HG02571 (cell line): Measurements from ENCODE around the gene LTA4H.
"Not testable (repeated sequence)": the region's sequence is repeated elsewhere in the genome, so short reads cannot be mapped to it uniquely, and the experiment has no call there.

Experiments used
- ATAC-seq: cut with Tn5 transposase; IDR thresholded peaks from one replicate; pipeline ENCODE4 v1.9.1; 2021; ENCODE audit warnings: mild to moderate bottlenecking, moderate library complexity; ENCODE audit not compliant: unreplicated experiment

The LTA4H gene

DNA sequence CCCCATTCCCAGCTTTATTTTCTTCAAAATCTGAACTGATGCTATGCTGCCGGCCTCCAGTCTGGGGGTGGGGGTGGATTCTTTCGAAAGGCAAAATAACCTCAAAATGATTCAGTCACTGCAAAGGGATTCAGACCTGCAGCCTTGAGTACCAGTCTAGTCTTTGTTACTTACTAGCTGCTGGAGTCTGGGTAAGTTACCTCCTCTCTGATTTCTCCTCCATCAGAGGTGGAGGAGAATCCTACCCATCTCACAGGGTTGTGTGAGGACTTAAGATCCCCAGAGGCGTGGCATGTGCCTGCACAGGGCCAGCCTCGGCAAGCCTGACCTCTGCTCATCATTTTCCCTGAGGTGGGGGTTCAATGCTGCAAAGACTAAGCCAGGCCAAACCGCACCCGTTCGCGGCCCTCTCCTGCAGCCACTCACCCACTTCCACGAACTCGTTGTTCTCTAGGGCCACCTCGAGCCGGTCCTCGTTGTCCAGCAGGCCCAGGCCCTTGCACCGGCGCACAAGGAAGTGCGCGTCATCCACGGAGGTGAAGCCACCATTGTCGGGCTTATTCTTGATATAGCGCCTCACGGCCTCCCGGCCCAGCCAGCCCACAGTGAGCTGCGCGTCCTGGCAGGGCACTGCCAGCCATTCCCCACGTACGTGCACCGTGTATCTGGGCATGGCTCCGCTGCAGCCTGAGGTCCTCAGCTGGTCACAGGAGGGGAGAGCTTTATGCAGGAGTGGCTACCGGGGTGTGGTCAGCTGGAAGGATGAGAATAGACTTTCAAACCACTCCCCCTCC, 40.0 kb downstream of the LTA4H start:
- no peak for ATAC-seq

DNA sequence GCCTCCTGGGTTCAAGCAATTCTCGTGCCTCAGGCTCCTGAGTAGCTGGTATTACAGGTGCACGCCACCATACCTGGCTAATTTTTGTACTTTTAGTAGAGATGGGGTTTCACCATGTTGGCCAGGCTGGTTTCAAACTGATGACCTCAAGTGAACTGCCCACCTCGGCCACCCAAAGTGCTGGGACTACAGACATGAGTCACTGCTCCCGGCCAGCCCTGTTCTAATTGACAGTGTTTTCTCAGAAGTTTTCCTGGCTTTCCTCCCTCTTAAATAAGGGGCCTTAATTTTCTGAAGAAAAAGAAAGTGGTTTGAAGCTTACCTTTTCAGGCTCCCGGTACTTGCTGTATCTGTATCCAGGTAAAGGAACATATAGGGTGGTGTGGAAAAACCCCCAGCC, 40.9 kb downstream of the LTA4H start:
- ATAC-seq: no peak

GRCh38 chr12:95993907-95994306, 41.5 kb downstream of the LTA4H start:
- ATAC-seq: no peak

GRCh38 chr12:95990136-95990535, 45.3 kb downstream of the LTA4H start:
- no peak for ATAC-seq

- ATAC-seq: no peak
These were observed 45.8 kb downstream of the LTA4H start for GRCh38 chr12:95989504-95990123.

- ATAC-seq: no peak
These were observed 46.7 kb downstream of the LTA4H start for GRCh38 chr12:95988506-95989275.

DNA sequence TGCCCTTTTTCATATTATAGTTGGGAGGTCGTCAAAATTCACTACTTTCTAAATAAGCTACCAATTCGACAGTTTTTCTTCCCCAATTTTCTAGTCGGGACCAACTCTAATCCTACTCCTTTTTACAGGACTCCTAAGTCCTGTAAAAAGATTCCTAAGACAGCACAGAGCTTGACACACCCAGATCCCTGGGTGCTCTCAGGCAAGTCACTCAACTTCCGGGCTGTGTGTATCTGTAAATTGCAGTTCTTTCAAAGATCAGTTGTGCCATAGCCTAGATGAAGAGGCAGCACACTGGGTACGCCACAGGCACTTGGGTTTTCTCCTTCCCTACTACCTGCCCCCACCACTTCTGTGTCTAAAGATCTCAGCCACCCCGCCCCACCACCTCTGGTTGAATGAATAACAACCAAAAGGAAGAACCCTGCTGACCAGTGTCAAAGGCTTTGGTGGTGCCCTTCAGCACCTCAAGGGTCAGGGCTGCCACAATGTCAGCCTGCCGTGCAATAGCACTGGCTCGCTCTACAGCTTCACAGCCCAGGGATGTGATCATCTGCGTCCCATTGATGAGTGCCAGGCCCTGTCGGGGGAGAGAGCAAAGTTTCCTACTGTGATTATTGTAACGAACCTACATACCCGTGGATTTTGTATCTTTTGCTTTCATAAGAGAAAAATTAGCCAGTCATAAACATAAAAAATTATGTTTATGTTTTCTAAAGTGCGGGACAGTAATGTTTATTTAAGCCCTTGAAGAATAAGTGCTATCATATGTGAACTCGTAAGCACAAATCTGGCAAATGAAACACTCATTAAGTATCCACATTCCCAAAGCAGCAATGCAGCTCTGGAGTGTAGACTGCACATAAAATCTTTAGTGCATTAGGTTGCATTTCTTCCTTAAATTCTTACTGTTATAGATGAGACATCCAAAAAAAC, 48.5 kb downstream of the LTA4H start:
- no peak for ATAC-seq

DNA sequence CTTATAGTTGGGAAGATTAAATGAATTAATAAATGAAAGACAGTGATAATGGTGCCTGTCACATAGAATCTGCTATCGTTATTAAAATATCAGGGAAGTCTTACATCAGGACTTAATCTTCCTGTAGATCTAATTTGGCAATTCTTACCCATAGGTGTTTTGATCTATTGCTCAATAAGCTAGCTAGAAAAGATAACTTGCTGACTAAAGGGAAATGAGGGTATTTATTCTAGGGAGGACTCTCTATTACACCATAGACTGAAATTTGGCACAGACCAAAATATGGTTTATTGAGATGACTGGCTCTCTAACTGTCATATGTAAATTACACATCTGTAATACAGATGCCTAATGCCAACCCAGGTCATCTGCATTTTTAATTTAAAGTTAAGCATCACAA, 50.7 kb downstream of the LTA4H start:
- ATAC-seq: no peak

DNA sequence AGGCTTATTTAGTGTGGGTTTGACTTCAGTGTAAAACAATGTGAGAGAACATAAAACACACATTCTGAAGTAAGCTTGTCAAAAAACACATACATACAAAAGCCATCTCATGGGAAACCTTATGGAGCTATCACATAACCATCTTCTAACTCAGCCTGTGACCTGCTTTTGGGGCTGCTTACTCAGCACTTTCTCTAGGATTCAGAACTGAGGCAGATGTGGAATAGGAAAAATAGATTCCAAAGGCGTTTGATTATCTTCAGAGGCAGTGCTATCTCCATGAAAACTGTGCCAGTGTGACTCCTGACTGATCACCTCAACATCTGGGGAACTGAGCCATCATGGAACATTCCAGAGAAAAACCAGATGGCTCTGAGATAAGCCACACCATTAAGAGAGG, 52.8 kb downstream of the LTA4H start:
- ATAC-seq: no peak

DNA sequence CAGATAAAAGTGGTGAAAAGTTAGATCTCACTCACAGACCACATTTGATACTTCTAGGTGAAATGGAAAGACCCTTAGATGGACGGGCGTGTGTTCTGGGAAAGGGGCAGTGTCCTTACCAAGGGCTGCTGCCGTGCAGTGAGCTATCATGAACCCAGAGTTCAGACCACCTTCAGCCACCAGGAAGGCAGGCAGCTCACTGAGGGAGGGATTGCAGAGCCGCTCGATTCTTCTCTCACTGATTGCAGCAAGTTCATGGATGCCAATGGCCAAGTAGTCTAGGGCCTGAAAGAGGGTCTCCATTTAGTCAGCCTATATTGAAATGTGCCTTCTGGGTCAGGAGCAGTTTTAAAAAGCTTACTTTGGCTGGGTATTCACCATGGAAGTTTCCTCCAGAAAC, 55.0 kb downstream of the LTA4H start:
- ATAC-seq: no peak

GRCh38 chr12:95978774-95979173, 56.6 kb downstream of the LTA4H start:
- ATAC-seq: no peak

DNA sequence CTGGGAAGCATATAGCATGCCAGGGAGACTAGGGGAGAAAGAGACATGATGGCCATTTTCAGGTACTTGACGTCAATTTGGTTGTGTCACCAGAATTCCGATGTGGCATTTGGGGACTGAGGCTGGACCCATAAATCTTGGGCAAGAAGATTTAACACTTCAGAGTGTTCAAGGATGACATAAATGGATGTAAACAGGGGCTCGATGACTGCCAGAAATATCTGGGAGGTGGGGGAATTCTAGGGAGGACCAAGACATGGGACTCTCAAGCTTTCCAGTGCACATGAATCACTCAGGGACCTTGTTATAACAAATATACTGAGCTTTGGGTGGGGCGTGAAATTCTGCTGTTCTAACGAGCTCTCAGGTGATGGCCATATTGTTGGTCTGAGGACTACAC, 57.0 kb downstream of the LTA4H start:
- ATAC-seq: no peak

GRCh38 chr12:95977764-95978305, 57.6 kb downstream of the LTA4H start:
- no peak for ATAC-seq

- no peak for ATAC-seq
These were observed 59.0 kb downstream of the LTA4H start for GRCh38 chr12:95976416-95976832.

- no peak for ATAC-seq
These were observed 59.9 kb downstream of the LTA4H start for GRCh38 chr12:95975491-95975890.

DNA sequence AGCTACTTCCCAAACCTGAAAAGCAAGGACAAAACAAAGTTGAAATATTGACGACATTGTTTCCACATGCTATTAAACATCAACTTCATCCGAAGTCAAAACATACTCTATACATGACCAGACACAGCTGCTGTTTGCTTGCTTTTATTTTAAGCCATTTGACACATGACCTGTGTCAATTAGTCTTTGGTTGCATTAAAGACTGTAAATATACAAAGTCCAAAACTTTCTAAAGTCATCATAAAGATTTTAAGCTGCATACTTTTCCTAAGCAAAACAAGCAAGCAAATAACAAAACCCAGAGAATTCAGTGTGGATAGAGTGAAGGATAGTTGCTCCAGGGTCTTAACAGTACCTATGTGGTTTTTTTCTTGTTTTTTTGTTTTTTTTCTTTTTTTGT, 61.0 kb downstream of the LTA4H start:
- ATAC-seq: no peak

DNA sequence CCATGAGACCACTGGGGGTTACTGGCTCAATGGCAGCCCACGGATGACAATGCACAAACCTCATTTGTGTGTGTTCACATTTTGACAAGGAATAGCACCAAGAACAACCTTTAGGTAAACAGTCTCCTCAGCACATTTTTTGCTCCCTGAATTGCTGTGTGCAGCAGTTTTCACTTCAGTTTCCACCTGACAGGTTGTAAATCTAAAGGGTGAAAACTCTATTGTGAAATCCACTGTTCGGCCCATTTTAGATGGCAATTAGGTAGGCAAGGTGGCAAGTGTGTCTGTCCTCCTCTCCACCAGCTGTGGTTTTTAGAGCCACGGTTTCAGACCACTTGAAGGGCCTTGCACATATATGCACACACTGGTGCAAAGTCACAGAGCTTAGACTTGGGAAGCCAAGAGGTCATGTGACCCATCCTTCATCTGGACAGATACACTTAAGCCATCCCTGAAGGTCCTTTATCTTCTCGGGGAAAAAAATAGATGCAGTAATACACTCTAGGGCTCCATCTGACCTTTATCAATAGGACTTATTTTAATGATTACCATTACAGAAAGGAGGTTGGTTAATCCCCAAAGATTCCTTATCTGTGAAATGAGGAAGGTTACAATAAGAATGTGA, 62.4 kb downstream of the LTA4H start:
- no peak for ATAC-seq

- no peak for ATAC-seq
These were observed 64.5 kb downstream of the LTA4H start for GRCh38 chr12:95970905-95971304.

- not testable (repeated sequence) for ATAC-seq
These were observed 66.3 kb downstream of the LTA4H start for GRCh38 chr12:95969116-95969515.

GRCh38 chr12:95967301-95967700, 68.1 kb downstream of the LTA4H start:
- ATAC-seq: no peak
